Neural cell (in vitro differentiated cells): ENCODE data around the gene PTPRK. TPM values are rescaled to one million over a fixed set of nuclear protein-coding genes. Genes with fewer than 3 reads are reported as not detected.
A peak's percentile ranks its signal among the peaks of the same experiment; 100 is the strongest.

Experiments used
- H2AFZ ChIP-seq: fragments of 200-600, 300-800 bp; sonication (generic), shearing (Covaris generic); 2 replicates; pipeline ENCODE4 v1.6.0; 2014; ENCODE audit warnings: low read depth, mild to moderate bottlenecking, antibody characterized with exemption, low read length, moderate library complexity
- H3F3A ChIP-seq: fragments of 200-600 bp; shearing (Covaris generic); 2 replicates; pipeline ENCODE4 v1.6.1; 2016; ENCODE audit warnings: mild to moderate bottlenecking, moderate library complexity, mixed read lengths, antibody characterized with exemption, low read length; ENCODE audit not compliant: insufficient read depth, poor library complexity, severe bottlenecking
- H3K27ac ChIP-seq: fragments of 200-600, 300-800 bp; sonication (generic), shearing (Covaris generic); 2 replicates; pipeline ENCODE4 v1.5.1; 2014; ENCODE audit warnings: mild to moderate bottlenecking, low read length, moderate library complexity
- H3K27me3 ChIP-seq: fragments of 300-800, 200-600 bp; sonication (generic), shearing (Covaris generic); 2 replicates; pipeline ENCODE4 v1.6.0; 2014; ENCODE audit warnings: mild to moderate bottlenecking, low read depth, low read length, moderate library complexity; ENCODE audit not compliant: insufficient read depth
- H3K36me3 ChIP-seq: fragments of 300-800, 200-600 bp; sonication (generic), shearing (Covaris generic); 2 replicates; pipeline ENCODE4 v1.5.1; 2014; ENCODE audit warnings: mild to moderate bottlenecking, antibody characterized with exemption, low read length, moderate library complexity; ENCODE audit not compliant: insufficient read depth
- H3K4me2 ChIP-seq: fragments of 300-800, 200-600 bp; sonication (generic), shearing (Covaris generic); 2 replicates; pipeline ENCODE4 v1.6.0; 2014; ENCODE audit warnings: mild to moderate bottlenecking, low read length
- H3K4me3 ChIP-seq: fragments of 300-800, 200-600 bp; sonication (generic), shearing (Covaris generic); 2 replicates; pipeline ENCODE4 v1.5.1; 2014; ENCODE audit warnings: mild to moderate bottlenecking, low read length, moderate library complexity
- H3K79me2 ChIP-seq: fragments of 200-600 bp; shearing (Covaris generic); replicated peaks from 2 replicates; pipeline ENCODE4 v1.6.0; 2014; ENCODE audit warnings: mild to moderate bottlenecking, low read length, moderate library complexity; ENCODE audit not compliant: insufficient read depth
- H3K9ac ChIP-seq: fragments of 300-800, 200-600 bp; sonication (generic), shearing (Covaris generic); 2 replicates; pipeline ENCODE4 v1.6.1; 2016; ENCODE audit warnings: mild to moderate bottlenecking, low read length, mixed read lengths
- H3K9me2 ChIP-seq: fragments of 200-600 bp; shearing (Covaris generic); 2 replicates; pipeline ENCODE4 v1.6.1; 2016; ENCODE audit warnings: mild to moderate bottlenecking, low read length, mixed read lengths; ENCODE audit not compliant: insufficient read depth
- H3K9me3 ChIP-seq: fragments of 200-600, 300-800 bp; sonication (generic), shearing (Covaris generic); 2 replicates; pipeline ENCODE4 v1.6.1; 2016; ENCODE audit warnings: mild to moderate bottlenecking, mixed run types, low read length, moderate library complexity, mixed read lengths
- H4K20me1 ChIP-seq: fragments of 200-600 bp; shearing (Covaris generic); 2 replicates; pipeline ENCODE4 v1.6.1; 2016; ENCODE audit warnings: mild to moderate bottlenecking, mixed run types; ENCODE audit not compliant: insufficient read depth
- CTCF ChIP-seq: fragments of 450-650 bp; IDR thresholded peaks from 2 replicates; pipeline ENCODE4 v1.5.1; 2014; ENCODE audit warnings: antibody characterized with exemption, mild to moderate bottlenecking, moderate library complexity; ENCODE audit not compliant: poor library complexity, severe bottlenecking
- EP300 ChIP-seq: fragments of 450-650 bp; conservative IDR thresholded peaks from 2 replicates; pipeline ENCODE4 v1.6.1; 2014; ENCODE audit warnings: antibody characterized with exemption, mild to moderate bottlenecking, moderate library complexity; ENCODE audit not compliant: poor library complexity, severe bottlenecking
- EZH2 ChIP-seq: fragments of 200-600, 300-800 bp; shearing (Covaris generic), sonication (generic); IDR thresholded peaks from 2 replicates; pipeline ENCODE4 v1.6.1; 2014; ENCODE audit warnings: antibody characterized with exemption, low read length, borderline replicate concordance, mild to moderate bottlenecking; ENCODE audit not compliant: insufficient read depth, poor library complexity, severe bottlenecking
- MXI1 ChIP-seq: fragments of 450-650 bp; conservative IDR thresholded peaks from 2 replicates; pipeline ENCODE4 v1.6.1; 2014; ENCODE audit warnings: antibody characterized with exemption, mild to moderate bottlenecking; ENCODE audit not compliant: poor library complexity, severe bottlenecking
- POLR2AphosphoS5 ChIP-seq: IDR thresholded peaks from 2 replicates; pipeline ENCODE4 v1.6.1; 2012
- RAD21 ChIP-seq: fragments of 450-650 bp; conservative IDR thresholded peaks from 2 replicates; pipeline ENCODE4 v1.6.1; 2014; ENCODE audit warnings: antibody characterized with exemption, mild to moderate bottlenecking, moderate library complexity
- SMC3 ChIP-seq: fragments of 450-650 bp; conservative IDR thresholded peaks from 2 replicates; pipeline ENCODE4 v1.6.1; 2014; ENCODE audit warnings: antibody characterized with exemption, mild to moderate bottlenecking, moderate library complexity; ENCODE audit not compliant: poor library complexity
- TAF1 ChIP-seq: IDR thresholded peaks from 2 replicates; pipeline ENCODE4 v1.6.1; 2012; ENCODE audit warnings: low read depth
- polyA plus RNA-seq: library from polyadenylated mRNA; depleted of rRNA; stranded (reverse); fragments of >200 nt; gene quantifications from 2 replicates; pipeline ENCODE4 v1.2.3, GENCODE V29; 2014
- TF ChIP-seq, protein P1 (sequence below): IDR thresholded peaks from 2 replicates; pipeline ENCODE4 v1.6.1; 2012; ENCODE audit warnings: borderline replicate concordance

The PTPRK gene
- polyA plus RNA-seq, 1 donor from 2014 or later: 10.4 TPM

DNA sequence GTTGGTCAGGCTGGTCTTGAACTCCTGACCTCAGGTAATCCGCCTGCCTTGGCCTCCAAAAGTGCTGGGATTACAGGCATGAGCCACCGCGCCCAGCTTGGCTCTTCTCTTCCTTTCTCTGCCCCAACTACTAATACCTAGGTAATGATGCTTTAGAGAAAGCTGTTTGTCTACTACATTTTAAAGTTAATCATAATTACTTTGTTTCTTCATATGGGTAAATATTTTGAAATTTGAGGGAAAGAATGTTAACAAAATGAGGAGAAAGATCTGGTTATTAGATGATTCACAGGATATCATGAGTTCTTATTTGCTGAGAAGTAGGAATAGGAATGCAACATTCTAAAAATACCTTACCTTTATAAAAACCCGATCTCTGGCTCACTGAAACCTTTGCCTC is 18.4 kb upstream of the PTPRK start:
- H3K79me2 ChIP-seq: no peaks in the 10 kb centered on the region
- no peaks in the 10 kb centered on the region for H4K20me1 ChIP-seq
- H2AFZ ChIP-seq: no peak overlapping the region
- H3K36me3 ChIP-seq: no peaks in the 10 kb centered on the region
- H3K9me3 ChIP-seq: no peaks in the 10 kb centered on the region
- H3K27ac ChIP-seq: no peak overlapping the region
- H3K4me2 ChIP-seq: no peak overlapping the region
- H3K9ac ChIP-seq: no peak overlapping the region
- no peaks in the 10 kb centered on the region for H3F3A ChIP-seq
- H3K27me3 ChIP-seq: no peaks in the 10 kb centered on the region
- H3K4me3 ChIP-seq: no peak overlapping the region
- no peak for TF ChIP-seq SMC3
- no peak for TF ChIP-seq POLR2AphosphoS5
- TF ChIP-seq, protein P1, sequence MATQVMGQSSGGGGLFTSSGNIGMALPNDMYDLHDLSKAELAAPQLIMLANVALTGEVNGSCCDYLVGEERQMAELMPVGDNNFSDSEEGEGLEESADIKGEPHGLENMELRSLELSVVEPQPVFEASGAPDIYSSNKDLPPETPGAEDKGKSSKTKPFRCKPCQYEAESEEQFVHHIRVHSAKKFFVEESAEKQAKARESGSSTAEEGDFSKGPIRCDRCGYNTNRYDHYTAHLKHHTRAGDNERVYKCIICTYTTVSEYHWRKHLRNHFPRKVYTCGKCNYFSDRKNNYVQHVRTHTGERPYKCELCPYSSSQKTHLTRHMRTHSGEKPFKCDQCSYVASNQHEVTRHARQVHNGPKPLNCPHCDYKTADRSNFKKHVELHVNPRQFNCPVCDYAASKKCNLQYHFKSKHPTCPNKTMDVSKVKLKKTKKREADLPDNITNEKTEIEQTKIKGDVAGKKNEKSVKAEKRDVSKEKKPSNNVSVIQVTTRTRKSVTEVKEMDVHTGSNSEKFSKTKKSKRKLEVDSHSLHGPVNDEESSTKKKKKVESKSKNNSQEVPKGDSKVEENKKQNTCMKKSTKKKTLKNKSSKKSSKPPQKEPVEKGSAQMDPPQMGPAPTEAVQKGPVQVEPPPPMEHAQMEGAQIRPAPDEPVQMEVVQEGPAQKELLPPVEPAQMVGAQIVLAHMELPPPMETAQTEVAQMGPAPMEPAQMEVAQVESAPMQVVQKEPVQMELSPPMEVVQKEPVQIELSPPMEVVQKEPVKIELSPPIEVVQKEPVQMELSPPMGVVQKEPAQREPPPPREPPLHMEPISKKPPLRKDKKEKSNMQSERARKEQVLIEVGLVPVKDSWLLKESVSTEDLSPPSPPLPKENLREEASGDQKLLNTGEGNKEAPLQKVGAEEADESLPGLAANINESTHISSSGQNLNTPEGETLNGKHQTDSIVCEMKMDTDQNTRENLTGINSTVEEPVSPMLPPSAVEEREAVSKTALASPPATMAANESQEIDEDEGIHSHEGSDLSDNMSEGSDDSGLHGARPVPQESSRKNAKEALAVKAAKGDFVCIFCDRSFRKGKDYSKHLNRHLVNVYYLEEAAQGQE: no peak
- no peak for TF ChIP-seq EP300
- TF ChIP-seq MXI1: no peak
- no peak for TF ChIP-seq CTCF
- no peak for TF ChIP-seq RAD21
- TF ChIP-seq EZH2: no peak
- TF ChIP-seq TAF1: no peak
- no peaks in the 10 kb centered on the region for H3K9me2 ChIP-seq

- Histone ChIP-seq H3K27ac (no peak overlapping the region), H3K4me2 (no peak overlapping the region), H3K79me2 (no peaks in the 10 kb centered on the region), H3K9ac (no peak overlapping the region), H4K20me1 (no peaks in the 10 kb centered on the region), H3K36me3 (no peaks in the 10 kb centered on the region), H2AFZ (no peak overlapping the region), H3K9me3 (no peaks in the 10 kb centered on the region), H3K9me2 (no peaks in the 10 kb centered on the region), H3F3A (no peaks in the 10 kb centered on the region), H3K27me3 (no peaks in the 10 kb centered on the region), H3K4me3 (peak overlapping the region; percentile 12)
- TF ChIP-seq EP300: no peak
- TF ChIP-seq CTCF: no peak
- no peak for TF ChIP-seq EZH2
- no peak for TF ChIP-seq MXI1
- TF ChIP-seq, protein P1: no peak
These were observed 12.4 kb upstream of the PTPRK start for GRCh38 chr6:128532827-128533226.
